Activated CD4-positive, alpha-beta T cell treated with anti-CD3 and anti-CD28 coated beads for 24 hours (primary cell): ENCODE data around the gene GRIK1.

Experiments used
- DNase-seq, 2 donors: peaks; one replicate each; pipeline ENCODE4 v3.0.0-alpha.2; 2020; ENCODE audit warnings: low read depth in 2 of 2

Gene GRIK1

DNA sequence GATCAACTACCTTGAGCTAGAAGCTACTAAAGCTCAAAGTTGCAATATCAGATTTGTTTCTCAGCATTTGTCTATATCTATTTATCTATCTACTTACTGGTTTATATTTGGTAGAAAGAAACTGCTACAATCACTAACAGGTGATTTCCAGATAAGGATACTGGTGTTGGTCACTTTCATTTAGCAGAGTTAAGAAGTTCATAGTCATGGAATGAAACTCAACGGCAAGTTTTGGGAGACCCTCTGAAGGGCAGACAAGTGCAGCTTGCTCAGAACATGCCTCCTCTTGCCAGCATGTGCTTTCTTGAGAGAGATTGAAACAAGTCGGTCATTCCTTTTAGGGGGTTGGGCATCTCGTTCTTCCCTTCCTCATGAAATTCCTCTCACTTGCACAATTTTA is 296.5 kb downstream of the GRIK1 start:
- DNase-seq, result no peak

- no peak for DNase-seq
Measured at GRCh38 chr21:29642551-29643245, 297.1 kb downstream of the GRIK1 start.

GRCh38 chr21:29641635-29642550 is 297.9 kb downstream of the GRIK1 start:
- DNase-seq, result no peak

- no peak for DNase-seq
Measured at GRCh38 chr21:29641001-29641634, 298.7 kb downstream of the GRIK1 start.

- no peak for DNase-seq
Measured at GRCh38 chr21:29640080-29640508, 299.7 kb downstream of the GRIK1 start.

DNA sequence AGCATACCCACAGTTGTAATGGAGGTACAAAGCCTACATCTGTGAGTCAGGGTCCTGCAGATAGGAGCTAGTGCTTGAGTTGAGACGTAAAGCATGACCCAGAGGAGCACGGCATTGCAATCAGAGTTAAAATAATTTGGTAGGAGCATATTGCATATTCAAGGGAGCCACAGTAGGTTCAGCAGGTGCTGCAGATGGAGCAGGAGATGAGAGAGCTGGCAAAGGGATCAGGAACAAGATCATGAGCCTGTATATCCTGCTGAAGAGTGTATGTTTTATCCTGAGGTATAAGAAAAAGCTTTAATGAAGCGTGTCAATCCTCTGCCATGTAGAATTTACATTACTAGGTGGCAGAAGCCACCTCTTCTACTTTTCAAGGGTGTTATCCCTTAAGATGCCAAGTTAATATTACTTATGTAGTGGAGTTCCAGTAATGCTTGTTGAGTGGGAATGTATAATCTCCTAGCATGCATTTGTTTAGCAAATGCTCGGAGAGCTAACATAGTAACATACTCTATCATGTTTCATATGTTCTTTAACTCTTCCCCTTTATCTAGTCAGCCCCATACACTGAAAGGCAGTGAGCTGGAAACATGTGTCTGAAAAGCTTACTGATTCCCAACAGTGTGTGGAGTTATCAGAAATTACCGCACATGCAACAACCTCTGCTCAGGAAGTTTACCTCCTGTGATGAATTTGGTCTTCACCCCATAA is 300.3 kb downstream of the GRIK1 start:
- DNase-seq, result no peak

- no peak for DNase-seq
Measured at GRCh38 chr21:29638761-29639327, 301.0 kb downstream of the GRIK1 start.

GRCh38 chr21:29638138-29638537 is 301.7 kb downstream of the GRIK1 start:
- no peak for DNase-seq

GRCh38 chr21:29637553-29637952 is 302.2 kb downstream of the GRIK1 start:
- no peak for DNase-seq

DNA sequence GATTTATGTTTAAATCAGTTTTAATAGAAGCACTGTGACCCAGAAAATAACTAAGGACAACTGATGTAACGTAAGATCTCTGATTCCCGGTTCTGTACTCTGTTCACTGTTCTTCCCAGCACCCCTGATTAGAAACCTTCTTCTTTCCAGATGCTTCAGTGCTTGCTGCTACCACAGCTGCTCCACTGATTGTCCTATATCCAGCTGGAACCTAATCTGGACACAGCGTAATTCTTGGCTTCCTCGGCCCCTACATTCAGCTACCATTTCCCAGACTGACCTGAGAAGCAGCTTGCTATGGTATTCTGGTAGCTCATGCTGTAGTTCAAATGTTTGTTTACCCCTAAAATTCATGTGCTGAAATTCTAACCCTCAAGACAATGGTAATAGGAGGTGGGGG is 302.7 kb downstream of the GRIK1 start:
- DNase-seq, result no peak

- no peak for DNase-seq
Measured at GRCh38 chr21:29634418-29634817, 305.4 kb downstream of the GRIK1 start.

DNA sequence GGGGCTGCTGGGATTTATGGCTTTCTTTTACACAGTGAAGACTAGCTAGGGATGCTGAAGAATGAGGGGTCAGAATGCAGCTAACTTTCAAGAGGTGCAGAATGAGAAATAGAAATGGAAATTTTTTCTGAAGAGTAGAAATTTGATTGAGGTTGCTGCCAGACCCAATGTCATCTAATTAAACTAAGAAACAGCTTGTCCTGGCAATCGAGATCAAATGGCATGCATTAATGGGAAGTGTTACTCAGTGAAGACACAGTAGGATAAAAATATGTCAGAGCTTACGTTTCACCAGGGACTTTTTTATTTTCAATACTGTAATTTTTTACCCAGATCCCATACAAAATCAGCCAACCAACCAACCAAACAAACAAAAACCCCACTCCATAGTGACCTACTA is 306.0 kb downstream of the GRIK1 start:
- no peak for DNase-seq

DNA sequence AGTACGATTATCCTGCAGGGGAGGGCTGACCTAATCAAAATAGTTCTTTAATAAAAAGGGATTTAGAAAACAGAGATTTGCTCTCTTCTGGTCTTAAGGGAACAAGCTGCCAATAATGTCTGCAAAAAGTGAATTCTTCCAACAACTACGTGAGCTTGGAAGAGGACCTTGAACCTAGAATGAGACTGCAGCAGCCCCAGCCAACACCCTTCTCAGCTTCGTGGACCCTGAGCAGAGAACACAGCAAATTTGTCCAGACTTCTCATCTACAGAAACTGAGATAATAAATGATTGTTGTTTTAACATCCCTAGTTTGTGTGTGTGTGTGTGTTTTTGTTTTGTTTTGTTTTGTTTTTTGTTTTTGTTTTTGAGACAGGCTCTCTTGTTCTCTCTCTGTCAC is 309.4 kb downstream of the GRIK1 start:
- no peak for DNase-seq

DNA sequence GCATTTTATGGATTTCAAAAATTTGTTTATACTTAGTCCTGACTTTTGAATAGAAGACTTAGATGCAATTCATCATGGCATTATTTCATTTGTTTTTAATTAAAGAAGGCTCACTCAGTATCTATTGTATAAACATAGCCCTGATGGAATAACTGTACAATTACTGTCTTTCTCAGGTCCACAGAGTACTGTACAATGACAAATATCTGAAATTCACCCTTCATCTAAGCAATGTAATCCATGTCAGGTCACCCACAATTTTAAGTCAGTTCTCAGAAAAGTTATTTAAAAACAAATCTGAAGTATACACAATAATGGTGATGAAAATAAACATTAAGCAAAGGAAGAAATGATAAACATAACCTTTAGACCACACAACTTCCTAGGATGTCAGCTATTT is 311.9 kb downstream of the GRIK1 start:
- no peak for DNase-seq

DNA sequence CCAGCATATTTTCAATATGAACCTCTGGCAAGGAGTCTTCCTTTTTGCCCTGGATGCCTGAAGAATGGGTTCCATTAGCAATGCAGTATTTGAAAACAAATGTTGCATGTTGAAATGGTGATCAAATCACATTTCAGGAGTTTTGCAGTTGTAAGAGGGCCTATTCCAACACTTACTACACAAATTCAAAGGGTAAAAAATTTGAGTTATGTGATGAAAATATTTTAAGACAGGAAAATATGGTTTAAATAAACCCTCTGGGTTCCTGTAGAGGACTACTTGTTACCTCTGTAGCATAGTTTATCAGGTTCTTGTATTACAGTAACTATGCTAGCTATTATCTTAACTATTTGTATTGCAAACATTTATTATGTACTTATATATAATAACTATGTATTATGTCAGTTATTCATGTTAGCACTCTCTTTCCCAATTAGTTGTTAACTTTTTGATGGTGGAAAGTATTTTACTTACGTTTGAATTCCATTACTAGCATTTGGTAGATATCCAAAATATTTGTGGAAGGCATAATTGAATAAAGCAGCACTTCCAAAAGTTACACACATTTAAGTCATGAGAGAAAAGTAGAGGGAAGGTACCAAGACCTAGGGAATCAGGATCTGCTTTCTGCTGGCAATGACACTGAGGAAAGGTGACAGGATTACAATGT is 312.9 kb downstream of the GRIK1 start:
- DNase-seq, result no peak

GRCh38 chr21:29625990-29626389 is 313.8 kb downstream of the GRIK1 start:
- DNase-seq, result no peak

DNA sequence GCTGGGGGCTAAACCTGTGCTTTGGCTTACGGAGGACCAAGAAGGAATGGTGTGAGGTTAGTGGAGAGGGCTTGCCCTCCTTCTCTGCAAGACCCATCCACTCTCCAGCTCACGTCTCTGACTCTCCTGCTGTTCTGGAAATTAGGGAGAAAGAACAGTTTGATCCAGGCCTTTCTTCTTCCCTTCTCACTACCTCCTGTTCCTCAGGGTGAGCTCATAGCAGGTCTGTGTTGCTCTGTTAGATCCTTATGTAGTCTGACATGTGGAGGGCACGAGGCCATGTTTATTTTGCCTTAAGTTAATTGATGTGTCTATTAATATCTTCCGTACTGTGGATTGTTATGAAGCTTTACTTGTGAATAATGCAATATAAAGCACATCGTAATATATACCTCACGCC is 315.0 kb downstream of the GRIK1 start:
- DNase-seq, result no peak

- DNase-seq, result no peak
Measured at GRCh38 chr21:29621525-29621924, 318.3 kb downstream of the GRIK1 start.

GRCh38 chr21:29616209-29616751 is 323.5 kb downstream of the GRIK1 start:
- no peak for DNase-seq

GRCh38 chr21:29613877-29614276 is 325.9 kb downstream of the GRIK1 start:
- no peak for DNase-seq

GRCh38 chr21:29613021-29613420 is 326.8 kb downstream of the GRIK1 start:
- DNase-seq, result no peak
